Colon (tissue), 2 donors: ENCODE data around the gene THUMPD3.

ENCODE experiments used
- FAIRE-seq: peaks from 2 replicates; lab custom pipeline; 2012; peaks lifted over from hg19 to GRCh38; lab: Jason Lieb, UNC
- donor health status: control.
- donor health status: control.

THUMPD3 gene

GRCh38 chr3:9422712-9423424, 60.0 kb downstream of the THUMPD3 start:
- peak; percentile 38 for FAIRE-seq

DNA sequence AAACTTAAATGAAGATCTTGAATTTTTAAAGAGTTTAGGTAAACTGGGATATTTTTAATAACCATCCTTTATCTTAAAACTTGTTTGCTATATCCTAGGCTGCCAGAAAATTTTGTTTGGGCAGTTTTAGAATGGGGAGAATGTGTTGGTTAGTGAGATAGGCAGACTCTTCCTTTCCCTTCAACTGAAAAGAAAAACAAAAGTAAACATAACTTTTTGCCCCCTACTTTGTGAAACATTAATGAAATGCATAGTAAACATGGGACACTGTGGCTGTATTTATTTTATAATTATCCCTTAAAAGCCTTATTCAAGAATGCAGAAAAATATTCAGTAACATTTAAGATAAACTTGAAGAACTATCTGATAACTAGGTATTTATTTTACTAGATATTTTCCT, 65.6 kb downstream of the THUMPD3 start:
- FAIRE-seq: no peak

DNA sequence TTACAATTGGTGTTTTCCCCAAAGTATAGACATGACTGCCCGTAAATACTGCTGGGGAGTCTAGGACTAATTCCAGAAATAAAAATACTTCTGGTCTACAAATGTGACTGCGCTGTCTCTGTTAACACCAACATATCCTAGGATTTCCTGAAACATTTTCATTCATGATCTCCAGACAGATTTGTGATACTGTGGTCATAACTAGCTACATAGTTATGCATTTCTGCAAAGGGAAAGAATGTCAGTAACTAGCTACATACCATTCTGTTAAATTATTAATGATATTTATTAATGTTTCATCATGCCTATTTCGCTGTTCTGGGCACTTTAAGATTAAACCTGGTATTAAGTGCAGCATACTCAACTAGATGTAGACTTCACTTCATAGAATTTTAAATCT, 67.9 kb downstream of the THUMPD3 start:
- no peak for FAIRE-seq

- no peak for FAIRE-seq
These were observed 71.0 kb downstream of the THUMPD3 start for GRCh38 chr3:9433627-9434521.

DNA sequence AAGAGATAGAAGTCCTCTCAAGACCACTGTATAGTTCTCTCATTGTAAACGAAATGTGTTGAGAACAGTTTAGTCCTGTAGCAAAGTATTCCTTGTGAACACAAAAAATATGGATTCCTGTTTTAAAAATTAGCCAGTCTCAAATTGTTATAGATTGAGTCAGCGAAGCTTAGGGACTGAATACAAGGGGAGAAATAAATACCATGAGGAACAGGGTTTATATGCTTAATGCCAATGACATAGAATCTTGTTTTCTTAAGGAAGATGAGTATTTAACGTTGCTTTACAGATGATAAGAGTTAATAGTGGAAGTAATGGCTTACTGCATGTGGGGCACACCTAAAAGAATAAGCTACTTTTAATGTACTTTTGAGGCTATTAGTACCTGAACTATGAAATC, 72.5 kb downstream of the THUMPD3 start:
- no peak for FAIRE-seq
